Motor neuron (in vitro differentiated cells): Measurements from ENCODE around the gene FAM25G. TPM values are rescaled to one million over a fixed set of nuclear protein-coding genes. Genes with fewer than 3 reads are reported as not detected.

Experiments
- ATAC-seq, 8 experiments: fragments of 200-7000 bp; cut with Tn5 transposase; replicated peaks in 6 of 8; 2 replicates each; pipeline ENCODE4 v1.8.0; 2021; ENCODE audit warnings: mild to moderate bottlenecking in 8 of 8, moderate library complexity in 8 of 8
- H3K27ac ChIP-seq, 2 donors: fragments of 250-450 bp; sonication (Bioruptor Pico); 2 replicates each; pipeline ENCODE4 v1.9.0; 2021; ENCODE audit warnings: antibody characterized with exemption in 2 of 2, mild to moderate bottlenecking in 2 of 2, moderate library complexity in 1 of 2
- H3K4me1 ChIP-seq, 2 donors: fragments of 250-450 bp; sonication (Bioruptor Pico); replicated peaks in 1 of 2; 2 replicates each; pipeline ENCODE4 v1.6.1; 2021; ENCODE audit warnings: antibody characterized with exemption in 2 of 2, mild to moderate bottlenecking in 2 of 2, moderate library complexity in 1 of 2
- H3K4me3 ChIP-seq, 5 donors: fragments of 250-450 bp; sonication (Bioruptor Pico); 2 replicates each; pipeline ENCODE4 v1.9.0; 2021; ENCODE audit warnings: antibody characterized with exemption in 5 of 5, mild to moderate bottlenecking in 5 of 5, moderate library complexity in 4 of 5
- WGBS, 10 experiments: fragments of 450-650 bp; shearing (Covaris generic); methylation state at CpG; one replicate each; pipeline ENCODE4 v1.0.0; 2022; 5-methylcytosine and 5-hydroxymethylcytosine counted together
- in situ Hi-C, 9 experiments: fragments of 400-800 bp; cut with MboI; loops; one replicate each; pipeline ENCODE4 v1.15.0; 2021; ENCODE audit warnings: low sequenced_read_pairs in 9 of 9, low pct_unique_long_range_greater_than_20kb in 2 of 9; ENCODE audit not compliant: unreplicated experiment in 9 of 9
- total RNA-seq, 8 experiments: library from RNA; unstranded; fragments of 300-600 nt; gene quantifications; 2 replicates each; pipeline versions ENCODE4 v1.2.3 to v1.2.4, GENCODE V29; 2022

Gene FAM25G
- total RNA-seq, 8 experiments from 2014 or later, result not detected

DNA sequence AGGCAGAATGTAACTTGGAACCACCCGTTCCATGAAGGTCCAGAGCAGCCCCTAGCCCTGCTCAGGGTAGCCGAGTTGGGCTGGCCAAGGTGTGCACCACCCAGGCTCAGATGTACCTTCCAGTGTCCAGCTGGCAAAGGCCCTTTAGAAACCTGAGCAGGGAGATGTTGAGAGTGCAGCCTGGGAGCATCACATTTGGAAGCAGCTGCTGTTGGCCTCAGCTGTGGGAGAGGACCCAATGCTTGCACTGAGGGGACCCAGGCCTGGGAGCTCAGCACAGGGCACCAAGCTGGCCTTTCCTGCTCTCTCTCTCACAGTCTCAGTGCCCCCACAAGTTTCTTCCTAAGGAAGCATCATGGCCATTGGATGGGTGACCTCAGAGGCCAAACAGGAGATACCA lies 41.1 kb downstream of the FAM25G start:
- Histone ChIP-seq H3K4me1 (no peaks in the 10 kb centered on the region), H3K27ac (no peak overlapping the region), H3K4me3 (no peak overlapping the region)
- ATAC-seq, result no peak
- in situ Hi-C loops, result no loop called here
- WGBS, 10 experiments, result 79 to 90% methylated on average over 2 of the region's 2 CpGs; no CpG with 5 or more reads in 8 of the 10 experiments

DNA sequence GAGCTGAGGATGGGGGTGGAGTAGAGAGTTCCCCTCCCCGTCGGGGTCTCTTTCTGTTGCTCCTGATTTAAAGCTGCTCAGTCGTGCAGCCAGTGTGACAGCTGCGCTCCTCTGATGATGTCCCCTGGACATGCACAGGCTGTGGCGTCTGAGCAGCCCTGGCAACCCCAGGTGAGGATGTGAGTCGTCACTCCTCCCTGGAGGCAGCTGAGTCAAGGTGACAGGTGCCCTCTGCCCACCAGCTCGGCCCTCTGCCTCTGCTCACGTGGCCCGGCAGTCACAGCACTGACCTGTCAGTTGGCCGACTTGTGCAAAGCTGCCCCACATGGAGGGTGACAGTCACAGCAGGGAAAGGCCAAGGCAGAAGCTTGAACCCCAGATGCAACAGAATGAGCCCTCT lies 41.5 kb downstream of the FAM25G start:
- no peaks in the 10 kb centered on the region for H3K4me1 ChIP-seq
- no peak overlapping the region for H3K4me3 ChIP-seq
- in situ Hi-C loops, result no loop called here
- no peak overlapping the region for H3K27ac ChIP-seq
- 54 to 80% (median 67%) methylated on average over 2 to 8 of the region's 10 CpGs; no CpG with 5 or more reads in 7 of the 10 experiments for WGBS, 10 experiments
- ATAC-seq, result peak in 1 of 8 experiments; percentile 13

DNA sequence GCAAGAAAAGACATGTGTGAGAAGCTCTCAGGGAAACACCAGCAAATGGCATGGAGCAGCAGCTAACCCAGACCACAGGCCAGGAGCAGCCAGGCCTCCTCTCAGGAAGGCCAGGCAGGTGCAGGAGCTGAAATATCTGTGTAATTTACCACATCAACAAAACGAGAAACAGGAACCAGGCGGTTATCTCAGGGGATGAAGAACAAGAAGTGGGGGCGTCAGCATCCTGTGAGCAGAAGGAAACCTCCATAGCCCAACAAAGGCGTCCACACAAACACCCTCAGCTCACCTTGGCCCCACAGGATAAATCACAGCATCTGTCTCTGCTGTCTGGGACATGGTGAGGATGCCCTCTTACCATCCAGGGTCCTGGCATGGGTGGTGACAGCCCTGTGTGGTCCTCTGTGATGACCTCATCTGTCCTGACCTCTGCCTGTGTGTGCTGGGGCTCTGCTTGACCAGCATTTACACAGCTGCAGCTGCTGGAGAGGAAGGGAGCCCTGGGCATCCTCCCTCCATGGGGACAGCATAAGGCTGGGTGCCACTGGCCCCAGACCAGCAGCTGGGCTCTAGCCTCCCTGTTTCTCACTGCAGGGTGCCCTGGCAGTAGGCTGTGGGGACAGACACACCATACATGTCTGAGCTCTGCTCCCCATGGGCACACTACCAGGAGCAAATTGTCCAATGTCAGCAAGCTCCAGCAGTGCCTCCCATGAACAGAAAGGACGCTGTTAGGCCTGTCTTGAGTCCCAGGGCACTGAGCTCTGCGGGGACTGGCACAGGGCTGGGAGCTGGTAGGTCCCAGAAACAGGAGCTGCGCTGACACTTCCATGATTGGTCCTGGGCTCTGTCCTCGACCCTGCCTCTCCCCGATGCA lies 42.2 kb downstream of the FAM25G start:
- 10 to 67% (median 41%) methylated on average over 1 to 3 of the region's 9 CpGs; no CpG with 5 or more reads in 2 of the 10 experiments for WGBS, 10 experiments
- peak in 4 of 8 experiments; percentile 18 to 82 (median 40) for ATAC-seq

DNA sequence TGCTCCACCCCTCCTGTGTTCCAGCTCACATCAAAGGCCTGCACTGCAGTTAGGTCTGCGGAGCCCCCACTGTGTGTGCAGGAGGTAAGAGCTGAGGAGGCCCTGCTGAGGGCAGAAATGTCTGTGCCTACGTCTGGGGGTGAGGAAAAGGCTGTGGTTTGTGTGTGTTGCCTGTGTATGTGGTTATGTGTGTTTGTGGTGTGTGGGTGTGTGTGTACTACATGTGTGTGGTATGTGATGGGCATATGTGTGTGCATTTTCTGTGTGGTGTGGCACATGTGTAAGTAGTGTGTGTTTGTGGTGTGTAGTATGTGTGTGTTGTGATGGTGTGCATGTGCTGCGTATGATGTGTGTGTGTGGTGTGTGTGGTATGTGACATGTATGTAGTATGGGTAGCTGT lies 43.8 kb downstream of the FAM25G start:
- in situ Hi-C loops, result no loop called here

More for the DNA sequence above, 42.2 kb downstream of the FAM25G start:
- Histone ChIP-seq H3K4me1 (no peaks in the 10 kb centered on the region), H3K27ac (no peak overlapping the region), H3K4me3 (no peak overlapping the region)
- in situ Hi-C loops, result no loop called here

DNA sequence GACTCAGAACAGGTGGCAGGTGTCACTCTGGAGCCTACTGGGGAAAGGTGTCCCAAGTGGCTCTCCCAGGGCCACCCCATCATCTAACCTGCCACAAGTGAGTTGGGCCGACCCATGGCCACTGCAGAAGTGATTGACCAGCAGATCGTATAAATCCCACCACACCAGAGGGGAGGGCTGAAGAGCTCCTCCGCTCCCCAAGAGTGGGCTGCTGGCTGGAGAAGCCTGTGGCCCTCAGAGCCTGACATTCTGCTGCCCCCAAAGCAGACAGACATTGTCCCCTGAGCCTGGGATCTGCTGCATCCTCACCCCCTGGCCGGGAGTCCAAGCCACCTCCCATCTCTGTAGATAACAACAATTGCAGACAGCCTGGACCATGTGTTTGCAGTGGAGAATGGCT lies 44.3 kb downstream of the FAM25G start:
- WGBS, 10 experiments, result 0 to 86% (median 40%) methylated on average over 1 of the region's 4 CpGs; no CpG with 5 or more reads in 5 of the 10 experiments
- no peak overlapping the region for H3K27ac ChIP-seq
- H3K4me1 ChIP-seq, result no peaks in the 10 kb centered on the region
- ATAC-seq, result no peak
- in situ Hi-C loops, result no loop called here
- H3K4me3 ChIP-seq, result no peak overlapping the region

More for the DNA sequence above, 43.8 kb downstream of the FAM25G start:
- ATAC-seq, result no peak
- H3K4me1 ChIP-seq, result no peaks in the 10 kb centered on the region
- WGBS, 10 experiments, result 80 to 100% (median 93%) methylated on average over 1 of the region's 3 CpGs; no CpG with 5 or more reads in 6 of the 10 experiments
- no peak overlapping the region for H3K4me3 ChIP-seq
- H3K27ac ChIP-seq, result no peak overlapping the region

DNA sequence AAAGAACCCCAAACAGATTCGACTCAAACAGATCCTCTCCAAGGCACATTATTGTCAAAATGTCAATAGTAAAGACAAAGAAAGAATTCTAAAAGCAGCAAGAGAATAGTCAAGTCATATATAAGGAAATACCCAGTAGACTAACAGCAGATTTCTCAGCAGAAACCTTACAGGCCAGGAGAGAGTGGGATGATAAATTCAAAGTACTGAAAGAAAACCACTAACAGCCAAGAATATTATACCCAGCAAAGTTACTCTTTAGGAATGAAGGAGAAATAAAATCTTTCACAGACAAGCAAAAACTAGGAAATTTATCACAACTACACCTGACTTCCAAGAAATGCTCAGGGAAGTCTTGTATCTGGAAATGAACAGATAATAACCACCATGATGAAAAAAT lies 45.8 kb downstream of the FAM25G start:
- in situ Hi-C loops, result no loop called here
- Histone ChIP-seq H3K27ac (no peak overlapping the region), H3K4me1 (no peaks in the 10 kb centered on the region), H3K4me3 (no peak overlapping the region)
- WGBS, 10 experiments, result 0 to 75% (median 53%) methylated on average over 1 of the region's 1 CpG; no CpG with 5 or more reads in 1 of the 10 experiments
- no peak for ATAC-seq

DNA sequence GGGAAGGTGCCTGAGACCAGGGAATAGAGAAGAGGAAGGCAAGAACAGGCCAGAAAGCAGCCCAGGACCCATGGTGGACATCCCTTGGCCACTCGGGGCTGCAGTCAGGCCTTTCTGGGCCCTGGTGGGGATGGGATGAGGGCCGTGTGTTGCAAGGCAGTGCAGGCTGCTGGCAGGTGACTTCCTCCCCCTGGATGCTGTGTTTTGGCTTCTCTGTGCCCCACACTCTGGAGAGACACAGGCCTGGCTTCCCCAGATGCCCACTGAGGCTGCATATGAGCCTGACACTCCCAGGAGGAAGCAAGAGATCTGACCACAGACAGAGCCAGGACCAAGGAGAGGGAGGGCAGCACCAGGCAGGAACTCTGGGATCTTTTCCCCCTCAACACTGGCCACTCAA lies 47.5 kb downstream of the FAM25G start:
- 0 to 86% (median 7%) methylated on average over 1 of the region's 2 CpGs; no CpG with 5 or more reads in 6 of the 10 experiments for WGBS, 10 experiments
- Histone ChIP-seq H3K4me1 (no peaks in the 10 kb centered on the region), H3K27ac (no peak overlapping the region), H3K4me3 (no peak overlapping the region)
- no peak for ATAC-seq
- in situ Hi-C loops, result no loop called here

DNA sequence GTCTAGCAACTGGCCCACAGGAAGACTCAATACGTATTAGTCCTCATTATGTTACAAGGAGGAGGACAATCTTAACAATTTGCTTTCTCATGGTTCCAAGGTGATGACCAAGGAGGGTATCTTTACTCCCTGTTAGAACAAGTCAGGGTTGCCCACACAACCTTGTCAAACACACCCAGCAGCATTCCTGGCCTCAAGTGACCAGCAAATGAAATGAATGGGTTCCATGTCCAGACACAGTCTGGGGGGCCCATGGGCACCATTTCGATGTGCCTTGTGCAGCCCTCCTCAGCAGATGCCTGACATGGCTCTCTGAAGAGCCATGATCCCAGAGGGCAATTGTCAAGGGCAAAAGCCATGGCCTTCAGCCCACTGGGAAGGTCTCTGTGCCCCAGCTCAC lies 48.4 kb downstream of the FAM25G start:
- in situ Hi-C loops, result no loop called here
- no peaks in the 10 kb centered on the region for H3K4me1 ChIP-seq
- no peak overlapping the region for H3K4me3 ChIP-seq
- no peak for ATAC-seq
- no peak overlapping the region for H3K27ac ChIP-seq
- WGBS, 10 experiments, result 29 to 86% (median 67%) methylated on average over 1 to 2 of the region's 2 CpGs; no CpG with 5 or more reads in 5 of the 10 experiments

DNA sequence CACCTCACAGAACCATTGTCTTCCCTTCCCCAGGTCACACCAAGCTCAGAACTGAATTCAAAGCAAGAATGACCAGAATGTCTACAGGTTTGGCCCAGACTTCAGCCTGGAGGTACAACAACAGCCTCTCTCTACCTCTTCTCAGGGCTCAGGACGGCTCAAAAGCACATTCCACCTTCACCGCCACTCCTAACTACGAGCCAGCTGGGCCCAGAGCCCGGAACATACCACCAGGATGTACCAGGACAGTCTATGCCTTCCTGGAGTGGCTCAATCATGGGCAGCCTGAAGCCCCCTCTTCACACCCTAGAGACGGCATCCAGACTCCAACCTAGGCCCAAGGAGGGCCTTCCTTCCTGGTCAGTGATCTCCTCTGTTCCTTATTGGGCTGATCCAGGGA lies 49.1 kb downstream of the FAM25G start:
- Histone ChIP-seq H3K27ac (no peak overlapping the region), H3K4me1 (no peaks in the 10 kb centered on the region), H3K4me3 (no peak overlapping the region)
- in situ Hi-C loops, result no loop called here
- no peak for ATAC-seq
- 0 to 86% (median 60%) methylated on average over 1 to 4 of the region's 5 CpGs; no CpG with 5 or more reads in 5 of the 10 experiments for WGBS, 10 experiments

DNA sequence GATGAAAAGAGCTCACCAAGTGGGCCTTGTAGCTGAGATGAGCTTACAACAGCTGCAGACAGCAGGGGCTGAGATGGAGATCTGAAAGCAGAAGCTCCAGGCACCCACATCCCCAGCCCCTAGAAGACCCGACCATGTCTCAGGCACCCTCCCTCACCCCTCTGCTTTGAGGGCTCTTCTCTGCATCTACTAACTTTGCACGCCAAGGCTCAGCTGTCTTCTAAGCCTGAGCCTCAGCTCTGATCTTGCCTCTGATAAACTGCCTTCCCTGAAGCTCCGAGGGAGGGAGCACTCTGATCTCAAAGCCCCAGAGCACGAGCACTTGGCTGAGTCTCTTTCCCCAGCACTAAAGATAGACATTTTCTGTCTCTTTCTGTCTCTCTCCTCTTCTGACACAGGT lies 49.6 kb downstream of the FAM25G start:
- no peak for ATAC-seq
- H3K27ac ChIP-seq, result no peak overlapping the region
- H3K4me3 ChIP-seq, result no peak overlapping the region
- H3K4me1 ChIP-seq, result no peaks in the 10 kb centered on the region
- in situ Hi-C loops, result no loop called here
- 0 to 60% (median 36%) methylated on average over 1 to 3 of the region's 4 CpGs; no CpG with 5 or more reads in 5 of the 10 experiments for WGBS, 10 experiments

DNA sequence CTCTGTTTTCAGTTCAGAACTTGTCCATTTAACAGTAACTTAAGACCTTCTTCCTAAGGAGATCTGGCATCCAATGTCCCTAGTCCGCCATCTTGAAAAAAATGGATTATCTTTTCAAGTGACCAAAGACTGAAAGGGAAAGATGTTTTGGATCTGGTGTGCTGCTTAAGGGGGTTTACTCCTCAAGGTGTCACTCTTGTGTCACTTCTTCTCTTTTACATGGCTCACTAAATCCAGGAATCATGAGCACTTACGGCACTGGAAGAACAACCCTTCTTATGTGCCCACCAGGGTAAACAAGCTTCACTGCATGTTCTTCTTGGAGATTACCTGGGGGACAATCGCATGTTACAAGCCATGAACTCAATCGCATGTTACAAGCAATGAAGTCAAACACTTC lies 51.3 kb downstream of the FAM25G start:
- 70 to 96% (median 87%) methylated on average over 3 to 4 of the region's 4 CpGs; no CpG with 5 or more reads in 3 of the 10 experiments for WGBS, 10 experiments
- Histone ChIP-seq H3K27ac (no peak overlapping the region), H3K4me3 (no peak overlapping the region), H3K4me1 (no peaks in the 10 kb centered on the region)
- in situ Hi-C loops, result no loop called here
- ATAC-seq, result no peak

DNA sequence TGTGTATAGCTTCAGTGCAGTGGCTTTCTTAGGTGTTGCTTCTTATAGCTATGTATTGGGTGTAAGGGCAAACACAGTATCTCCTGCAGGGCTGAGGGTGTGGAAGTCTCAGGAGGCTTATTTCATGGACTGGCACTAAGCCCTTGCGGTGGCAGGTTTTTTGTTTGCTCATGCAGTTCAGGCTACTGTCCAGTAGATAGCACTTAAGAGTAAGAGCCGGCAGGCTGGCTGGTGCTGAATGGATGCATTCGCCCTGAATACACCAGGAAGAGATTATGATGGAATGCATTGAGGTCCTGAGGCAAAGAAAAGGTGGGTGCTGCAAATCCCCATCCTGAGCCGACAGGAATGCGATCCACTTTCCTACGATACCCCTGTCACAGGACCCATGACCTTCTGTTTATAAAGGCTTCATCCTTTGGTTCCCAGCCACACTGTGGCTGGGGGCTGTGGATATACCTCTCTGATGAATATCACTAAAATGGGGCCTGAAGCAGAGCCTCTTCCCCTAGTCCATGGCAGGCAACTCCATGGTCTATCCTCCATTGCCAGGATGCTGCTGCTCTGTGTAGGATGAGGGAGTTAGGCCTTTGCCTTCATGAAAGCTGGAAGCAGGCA lies 52.5 kb downstream of the FAM25G start:
- ATAC-seq, result peak in 4 of 8 experiments; percentile 80 to 100 (median 100)
- WGBS, 10 experiments, result 14 to 80% (median 41%) methylated on average over 1 to 6 of the region's 6 CpGs; no CpG with 5 or more reads in 2 of the 10 experiments
- Histone ChIP-seq H3K27ac (no peak overlapping the region), H3K4me3 (no peak overlapping the region), H3K4me1 (no peaks in the 10 kb centered on the region)
- in situ Hi-C loops, result no loop called here
